ENCODE measurements around the gene SPTBN1. TPM values are rescaled to one million over a fixed set of nuclear protein-coding genes. Genes with fewer than 3 reads are reported as not detected.

The SPTBN1 gene
- total and polyA plus RNA-seq, 2 of the 13 experiments (the other 11 are each of a cell fraction or from before 2014, with no cell fraction given) = 123 to 299 TPM

DNA sequence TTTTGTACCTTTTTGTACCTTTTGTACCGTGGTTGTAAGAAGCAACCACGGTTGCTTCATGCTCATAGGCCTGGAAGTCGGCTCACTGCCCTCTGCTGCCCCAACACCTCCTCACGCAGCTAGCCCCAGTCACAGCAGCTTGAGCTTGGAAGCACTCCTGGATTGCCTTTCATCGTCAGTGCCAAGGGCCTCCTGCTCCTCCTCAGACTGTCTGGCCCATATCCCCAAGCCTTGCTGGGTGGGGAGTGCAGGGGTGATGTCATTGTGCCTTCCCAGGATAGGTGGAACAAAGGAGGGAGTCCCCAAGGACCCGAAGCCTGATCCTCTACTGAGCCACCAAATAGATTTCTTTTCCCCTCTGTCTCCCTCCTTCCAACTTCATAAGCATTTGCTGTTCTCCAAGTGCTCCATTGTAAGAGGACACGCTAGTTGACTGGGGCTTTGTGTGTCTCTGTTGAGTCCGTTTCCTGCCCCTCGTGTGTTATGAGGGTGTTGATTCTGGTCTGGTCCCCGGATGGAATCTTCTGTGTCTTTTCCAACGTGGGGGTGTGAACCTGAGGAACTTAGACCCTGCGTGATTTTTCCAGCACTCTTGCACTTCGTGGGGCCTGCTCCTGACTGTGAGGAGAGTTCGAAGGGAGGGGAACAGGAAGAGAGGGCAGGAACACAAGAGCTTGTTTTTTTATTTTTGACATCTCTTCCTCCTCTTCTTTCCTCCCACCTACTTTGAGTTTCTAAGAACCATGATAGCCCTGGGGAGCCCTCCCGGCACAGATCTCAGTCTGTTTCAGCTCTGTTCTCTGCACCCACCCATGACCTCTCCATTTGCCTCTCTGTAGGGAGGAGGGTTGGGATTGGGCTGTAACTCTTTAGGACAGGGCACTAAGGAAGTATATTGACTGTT, 140.1 kb downstream of the SPTBN1 start:
- H3K4me1 ChIP-seq (ENCODE audit: insufficient read depth, low read length) = peaks cover 88% of the 10 kb centered on the region
- peak; percentile 15 for ATAC-seq

More for the DNA sequence above, 140.1 kb downstream of the SPTBN1 start:
- Histone ChIP-seq H3K27ac (ENCODE audit: extremely low read length, insufficient read depth, low read length) (peak overlapping the region; percentile 0), H2AFZ (ENCODE audit: low read length) (no peak overlapping the region), H3K4me3 (replicated peaks in 1 of 3; ENCODE audit: insufficient read depth in 1 of 3, low read depth in 2 of 3, low read length in 3 of 3) (no peak overlapping the region), H4K20me1 (ENCODE audit: insufficient read depth, low read length) (peaks cover 71% of the 10 kb centered on the region), H3K36me3 (replicated peaks in 1 of 2; ENCODE audit: control insufficient read depth in 1 of 2, insufficient read depth in 2 of 2, low read length in 2 of 2) (peaks cover 55 to 80% of the 10 kb centered on the region in 2 experiments), H3K9ac (ENCODE audit: insufficient read depth, low read depth, low read length) (no peak overlapping the region), H3K27me3 (ENCODE audit: control insufficient read depth in 1 of 2, insufficient read depth in 2 of 2, low read length in 2 of 2) (no peaks in the 10 kb centered on the region), H3K4me2 (ENCODE audit: low read depth, low read length) (no peak overlapping the region), H3K9me3 (ENCODE audit: low read length) (no peaks in the 10 kb centered on the region), H3K79me2 (ENCODE audit: insufficient read depth, low read length) (peaks cover 99% of the 10 kb centered on the region)
- POLR2A ChIA-PET = interaction anchor here (1.4 kb wide), 1 partner anchor 20 kb away, joined by 3 read pairs; no protein-coding TSS in a partner anchor
- no peak for DNase-seq (ENCODE audit: low spot score)
- BruUV-seq (replicated peaks) = no TSS peak
- in situ Hi-C loops (cut with HindIII; ENCODE audit: extremely low pct_ligation_motif_present, low pct_unique_long_range_greater_than_20kb) = no loop called here
- intact Hi-C loops (cut with micrococcal nuclease; ENCODE audit: unreplicated experiment) = no loop called here
- WGBS (ENCODE audit: low lambda C conversion rate) = 92% methylated on average over 15 of the region's 15 CpGs
- FAIRE-seq = no peak
- CTCF ChIA-PET (ENCODE audit: low intra/inter-chr PET ratio, low total read pairs) = no interaction called here
- TF ChIP-seq ZNF572 (CRISPR knock-in tag; IDR thresholded peaks at IDR 0.05) (0 out of 2 replicates have a peak, but pooled peaks have one; percentile 44), RBM22 (optimal IDR thresholded peaks at IDR 0.05; ENCODE audit: low read length) (peak; percentile 90), U2AF1 (optimal IDR thresholded peaks at IDR 0.05; ENCODE audit: low read depth, low read length) (no peak), ZNF567 (CRISPR knock-in tag; IDR thresholded peaks at IDR 0.05; ENCODE audit: borderline replicate concordance) (no peak), SALL1 (CRISPR knock-in tag; IDR thresholded peaks at IDR 0.05) (no peak), SNAPC2 (CRISPR knock-in tag; IDR thresholded peaks at IDR 0.05) (0 out of 2 replicates have a peak, but pooled peaks have one; percentile 43), ETV5 (CRISPR knock-in tag; IDR thresholded peaks at IDR 0.05; ENCODE audit: borderline replicate concordance) (0 out of 2 replicates have a peak, but pooled peaks have one; percentile 10)
- TF ChIP-seq, protein P1, sequence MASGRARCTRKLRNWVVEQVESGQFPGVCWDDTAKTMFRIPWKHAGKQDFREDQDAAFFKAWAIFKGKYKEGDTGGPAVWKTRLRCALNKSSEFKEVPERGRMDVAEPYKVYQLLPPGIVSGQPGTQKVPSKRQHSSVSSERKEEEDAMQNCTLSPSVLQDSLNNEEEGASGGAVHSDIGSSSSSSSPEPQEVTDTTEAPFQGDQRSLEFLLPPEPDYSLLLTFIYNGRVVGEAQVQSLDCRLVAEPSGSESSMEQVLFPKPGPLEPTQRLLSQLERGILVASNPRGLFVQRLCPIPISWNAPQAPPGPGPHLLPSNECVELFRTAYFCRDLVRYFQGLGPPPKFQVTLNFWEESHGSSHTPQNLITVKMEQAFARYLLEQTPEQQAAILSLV (CRISPR knock-in tag; IDR thresholded peaks at IDR 0.05; ENCODE audit: borderline replicate concordance) = peak; percentile 12; the same call in 1 of the 2 replicates
- TF ChIP-seq, protein P2, sequence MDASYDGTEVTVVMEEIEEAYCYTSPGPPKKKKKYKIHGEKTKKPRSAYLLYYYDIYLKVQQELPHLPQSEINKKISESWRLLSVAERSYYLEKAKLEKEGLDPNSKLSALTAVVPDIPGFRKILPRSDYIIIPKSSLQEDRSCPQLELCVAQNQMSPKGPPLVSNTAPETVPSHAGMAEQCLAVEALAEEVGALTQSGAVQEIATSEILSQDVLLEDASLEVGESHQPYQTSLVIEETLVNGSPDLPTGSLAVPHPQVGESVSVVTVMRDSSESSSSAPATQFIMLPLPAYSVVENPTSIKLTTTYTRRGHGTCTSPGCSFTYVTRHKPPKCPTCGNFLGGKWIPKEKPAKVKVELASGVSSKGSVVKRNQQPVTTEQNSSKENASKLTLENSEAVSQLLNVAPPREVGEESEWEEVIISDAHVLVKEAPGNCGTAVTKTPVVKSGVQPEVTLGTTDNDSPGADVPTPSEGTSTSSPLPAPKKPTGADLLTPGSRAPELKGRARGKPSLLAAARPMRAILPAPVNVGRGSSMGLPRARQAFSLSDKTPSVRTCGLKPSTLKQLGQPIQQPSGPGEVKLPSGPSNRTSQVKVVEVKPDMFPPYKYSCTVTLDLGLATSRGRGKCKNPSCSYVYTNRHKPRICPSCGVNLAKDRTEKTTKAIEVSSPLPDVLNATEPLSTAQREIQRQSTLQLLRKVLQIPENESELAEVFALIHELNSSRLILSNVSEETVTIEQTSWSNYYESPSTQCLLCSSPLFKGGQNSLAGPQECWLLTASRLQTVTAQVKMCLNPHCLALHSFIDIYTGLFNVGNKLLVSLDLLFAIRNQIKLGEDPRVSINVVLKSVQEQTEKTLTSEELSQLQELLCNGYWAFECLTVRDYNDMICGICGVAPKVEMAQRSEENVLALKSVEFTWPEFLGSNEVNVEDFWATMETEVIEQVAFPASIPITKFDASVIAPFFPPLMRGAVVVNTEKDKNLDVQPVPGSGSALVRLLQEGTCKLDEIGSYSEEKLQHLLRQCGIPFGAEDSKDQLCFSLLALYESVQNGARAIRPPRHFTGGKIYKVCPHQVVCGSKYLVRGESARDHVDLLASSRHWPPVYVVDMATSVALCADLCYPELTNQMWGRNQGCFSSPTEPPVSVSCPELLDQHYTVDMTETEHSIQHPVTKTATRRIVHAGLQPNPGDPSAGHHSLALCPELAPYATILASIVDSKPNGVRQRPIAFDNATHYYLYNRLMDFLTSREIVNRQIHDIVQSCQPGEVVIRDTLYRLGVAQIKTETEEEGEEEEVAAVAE (CRISPR knock-in tag; IDR thresholded peaks at IDR 0.05; ENCODE audit: borderline replicate concordance) = 0 out of 2 replicates have a peak, but pooled peaks have one; percentile 11
- TF ChIP-seq, protein P3, sequence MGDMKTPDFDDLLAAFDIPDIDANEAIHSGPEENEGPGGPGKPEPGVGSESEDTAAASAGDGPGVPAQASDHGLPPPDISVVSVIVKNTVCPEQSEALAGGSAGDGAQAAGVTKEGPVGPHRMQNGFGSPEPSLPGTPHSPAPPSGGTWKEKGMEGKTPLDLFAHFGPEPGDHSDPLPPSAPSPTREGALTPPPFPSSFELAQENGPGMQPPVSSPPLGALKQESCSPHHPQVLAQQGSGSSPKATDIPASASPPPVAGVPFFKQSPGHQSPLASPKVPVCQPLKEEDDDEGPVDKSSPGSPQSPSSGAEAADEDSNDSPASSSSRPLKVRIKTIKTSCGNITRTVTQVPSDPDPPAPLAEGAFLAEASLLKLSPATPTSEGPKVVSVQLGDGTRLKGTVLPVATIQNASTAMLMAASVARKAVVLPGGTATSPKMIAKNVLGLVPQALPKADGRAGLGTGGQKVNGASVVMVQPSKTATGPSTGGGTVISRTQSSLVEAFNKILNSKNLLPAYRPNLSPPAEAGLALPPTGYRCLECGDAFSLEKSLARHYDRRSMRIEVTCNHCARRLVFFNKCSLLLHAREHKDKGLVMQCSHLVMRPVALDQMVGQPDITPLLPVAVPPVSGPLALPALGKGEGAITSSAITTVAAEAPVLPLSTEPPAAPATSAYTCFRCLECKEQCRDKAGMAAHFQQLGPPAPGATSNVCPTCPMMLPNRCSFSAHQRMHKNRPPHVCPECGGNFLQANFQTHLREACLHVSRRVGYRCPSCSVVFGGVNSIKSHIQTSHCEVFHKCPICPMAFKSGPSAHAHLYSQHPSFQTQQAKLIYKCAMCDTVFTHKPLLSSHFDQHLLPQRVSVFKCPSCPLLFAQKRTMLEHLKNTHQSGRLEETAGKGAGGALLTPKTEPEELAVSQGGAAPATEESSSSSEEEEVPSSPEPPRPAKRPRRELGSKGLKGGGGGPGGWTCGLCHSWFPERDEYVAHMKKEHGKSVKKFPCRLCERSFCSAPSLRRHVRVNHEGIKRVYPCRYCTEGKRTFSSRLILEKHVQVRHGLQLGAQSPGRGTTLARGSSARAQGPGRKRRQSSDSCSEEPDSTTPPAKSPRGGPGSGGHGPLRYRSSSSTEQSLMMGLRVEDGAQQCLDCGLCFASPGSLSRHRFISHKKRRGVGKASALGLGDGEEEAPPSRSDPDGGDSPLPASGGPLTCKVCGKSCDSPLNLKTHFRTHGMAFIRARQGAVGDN (CRISPR knock-in tag; IDR thresholded peaks at IDR 0.05) = peak; percentile 57
